ENCODE measurements around the gene COL11A2. TPM values are rescaled to one million over a fixed set of nuclear protein-coding genes. Genes with fewer than 3 reads are reported as not detected.

The COL11A2 gene
- total RNA-seq, 1 donor from 2014 or later, result 0.11 TPM

DNA sequence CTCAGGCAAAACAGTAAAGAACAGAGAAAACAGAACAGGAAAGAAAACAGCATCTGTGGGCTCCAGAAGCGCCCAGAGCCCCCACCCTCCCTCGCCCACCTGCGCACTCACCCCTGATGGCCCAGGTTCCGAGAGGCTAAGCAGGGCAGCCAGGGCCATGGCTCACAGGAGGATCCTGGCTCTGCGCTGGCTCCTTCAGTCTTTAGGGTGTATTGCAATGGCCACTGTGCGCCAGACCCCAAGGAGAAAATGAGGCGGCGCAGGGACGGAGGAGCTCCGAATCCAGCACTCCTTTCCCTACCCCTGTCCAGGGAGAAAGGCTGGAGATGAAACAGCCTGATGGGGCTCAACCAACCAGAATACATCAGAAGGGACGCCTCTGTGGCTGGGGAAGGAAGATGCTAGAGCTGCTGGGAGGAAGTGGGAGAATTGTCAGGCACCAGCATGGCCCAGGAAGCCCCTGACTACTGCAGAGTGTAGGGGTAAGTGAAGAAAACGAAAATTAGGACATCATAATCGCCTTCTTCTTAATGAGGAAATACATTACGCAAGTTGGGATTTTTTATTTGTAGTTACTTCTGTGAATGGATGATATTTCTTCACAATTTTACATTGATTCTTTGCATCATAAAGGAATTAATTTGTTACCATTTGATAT is 49.0 kb downstream of the COL11A2 start:
- no peak for DNase-seq (ENCODE audit: low spot score in 2 of 2)
- intact Hi-C loops (cut with DNase I), result no loop called here

DNA sequence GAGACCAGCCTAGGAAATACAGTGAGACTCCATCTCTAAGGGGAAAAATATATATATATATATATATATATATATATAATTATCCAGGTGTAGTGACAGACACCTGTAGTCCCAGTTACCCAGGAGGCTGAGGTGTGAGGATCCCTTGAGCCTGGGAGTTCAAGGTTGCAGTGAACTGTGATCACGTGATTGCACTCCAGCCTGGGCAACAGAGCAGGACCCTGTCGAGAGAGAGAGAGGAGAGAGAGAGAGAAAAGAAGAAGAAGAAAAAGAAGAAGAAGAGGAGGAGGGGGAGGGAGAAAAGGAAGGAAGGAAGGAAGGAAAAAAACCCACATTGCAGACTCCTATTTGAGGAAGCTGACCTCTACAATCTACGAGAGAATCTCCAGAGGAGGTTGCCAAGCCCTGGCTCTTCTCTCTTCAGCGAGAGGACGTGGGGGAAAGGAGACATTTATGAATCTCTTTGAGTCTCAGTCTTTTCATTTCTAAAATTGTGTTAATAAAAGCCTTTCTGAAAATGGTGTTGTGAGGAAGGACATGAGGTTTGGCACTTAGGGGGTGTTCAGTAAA is 49.7 kb downstream of the COL11A2 start:
- H3K4me1 ChIP-seq, result no peaks in the 10 kb centered on the region
- H3K27me3 ChIP-seq, result no peaks in the 10 kb centered on the region
- H3K4me3 ChIP-seq, result no peak overlapping the region
- no peak for TF ChIP-seq CTCF (IDR thresholded peaks at IDR 0.05)
- no peaks in the 10 kb centered on the region for H3K36me3 ChIP-seq
- intact Hi-C loops (cut with DNase I), result no loop called here
- H3K27ac ChIP-seq, result no peak overlapping the region
- H3K9me3 ChIP-seq, result no peaks in the 10 kb centered on the region
- DNase-seq (ENCODE audit: low spot score in 2 of 2), result no peak

More for the DNA sequence above, 49.0 kb downstream of the COL11A2 start:
- Histone ChIP-seq H3K27ac (no peak overlapping the region), H3K4me1 (no peaks in the 10 kb centered on the region), H3K9me3 (no peaks in the 10 kb centered on the region), H3K4me3 (no peak overlapping the region), H3K27me3 (no peaks in the 10 kb centered on the region), H3K36me3 (no peaks in the 10 kb centered on the region)
- no peak for TF ChIP-seq CTCF (IDR thresholded peaks at IDR 0.05)

DNA sequence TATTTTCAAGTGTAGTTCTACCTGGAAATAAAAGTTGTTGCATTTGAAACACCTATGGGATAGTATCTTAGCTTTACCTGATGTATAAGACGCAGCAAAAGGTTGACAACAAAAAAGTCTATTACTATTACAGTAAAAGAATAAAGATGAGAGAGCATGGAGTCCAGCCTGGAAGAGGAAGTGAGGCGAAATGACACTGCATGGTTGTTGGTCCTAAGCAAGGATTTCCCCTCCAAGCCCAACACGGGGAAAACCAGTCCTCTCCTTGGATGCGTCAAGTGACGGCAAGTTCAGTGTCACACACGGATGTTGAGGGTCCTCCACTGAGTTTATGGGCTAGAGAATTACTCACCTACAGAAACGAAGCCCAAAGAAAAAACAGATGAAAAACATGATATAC is 51.7 kb downstream of the COL11A2 start:
- H3K27ac ChIP-seq, result no peak overlapping the region
- H3K4me3 ChIP-seq, result no peak overlapping the region
- H3K9me3 ChIP-seq, result no peaks in the 10 kb centered on the region
- no peaks in the 10 kb centered on the region for H3K36me3 ChIP-seq
- H3K27me3 ChIP-seq, result no peaks in the 10 kb centered on the region
- no peak for TF ChIP-seq CTCF (IDR thresholded peaks at IDR 0.05)
- no peaks in the 10 kb centered on the region for H3K4me1 ChIP-seq
- intact Hi-C loops (cut with DNase I), result no loop called here
- DNase-seq (ENCODE audit: low spot score in 2 of 2), result no peak

DNA sequence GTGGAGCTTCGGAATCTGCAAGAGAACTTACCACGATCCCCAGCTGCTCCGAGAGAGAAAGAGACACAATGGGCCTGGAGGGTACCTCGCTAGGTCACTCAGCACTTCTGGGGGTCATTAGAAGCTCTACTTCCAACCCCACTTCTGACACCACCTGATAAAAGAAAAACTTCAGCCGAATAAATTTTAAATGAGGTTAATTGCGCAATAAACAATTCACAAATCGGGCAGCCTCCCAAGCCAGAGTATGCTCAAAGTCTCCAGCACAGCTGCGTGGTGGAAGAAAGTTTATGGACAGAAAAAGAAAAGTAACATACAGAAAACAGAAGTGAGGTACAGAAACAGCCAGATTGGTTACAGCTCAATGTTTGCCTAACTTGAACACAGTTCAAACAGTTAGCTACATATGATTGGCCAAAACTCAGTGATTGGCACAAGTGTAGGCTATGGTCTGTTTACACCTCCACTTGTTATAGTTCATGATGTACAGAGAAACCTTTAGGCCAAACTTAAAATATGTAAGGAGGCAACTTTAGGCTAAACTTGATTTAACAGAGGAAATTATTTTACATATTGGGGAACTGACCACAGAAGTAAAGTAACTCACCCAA is 52.6 kb downstream of the COL11A2 start:
- intact Hi-C loops (cut with DNase I), result no loop called here
- Histone ChIP-seq H3K9me3 (no peaks in the 10 kb centered on the region), H3K36me3 (no peaks in the 10 kb centered on the region), H3K27me3 (no peaks in the 10 kb centered on the region), H3K27ac (no peak overlapping the region), H3K4me3 (no peak overlapping the region), H3K4me1 (no peaks in the 10 kb centered on the region)
- no peak for TF ChIP-seq CTCF (IDR thresholded peaks at IDR 0.05)
- no peak for DNase-seq (ENCODE audit: low spot score in 2 of 2)

DNA sequence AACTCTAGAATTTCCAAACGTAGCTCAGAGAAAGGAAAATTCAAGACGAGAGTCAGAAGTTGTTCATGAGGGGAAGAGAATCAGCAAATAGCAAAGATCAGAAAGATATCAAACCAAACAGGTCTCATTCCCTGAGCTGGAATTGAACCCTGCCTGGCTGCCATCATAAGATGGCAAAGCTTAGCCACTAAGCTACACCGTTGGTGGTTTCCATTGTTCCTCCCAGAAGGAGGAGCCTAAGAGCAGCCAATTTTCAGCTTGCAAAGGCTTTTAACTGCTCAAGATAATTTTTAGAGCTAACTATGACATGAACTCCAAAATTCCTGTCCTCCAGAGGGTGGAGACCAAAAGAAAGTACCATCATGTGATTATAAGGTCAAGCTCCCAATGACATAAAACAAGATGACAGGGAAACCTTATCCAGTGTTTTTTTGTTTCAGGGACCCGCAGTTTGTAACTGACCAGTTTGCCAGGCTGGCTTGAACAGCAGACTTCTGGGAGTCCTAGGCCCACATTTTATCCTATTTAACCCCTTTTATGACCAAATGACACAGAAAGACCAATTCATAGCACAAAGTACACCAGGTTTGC is 55.9 kb downstream of the COL11A2 start:
- intact Hi-C loops (cut with DNase I), result no loop called here
- no peaks in the 10 kb centered on the region for H3K9me3 ChIP-seq
- H3K4me1 ChIP-seq, result no peaks in the 10 kb centered on the region

More for the DNA sequence above, 55.9 kb downstream of the COL11A2 start:
- Histone ChIP-seq H3K27me3 (no peaks in the 10 kb centered on the region), H3K4me3 (no peak overlapping the region), H3K36me3 (no peaks in the 10 kb centered on the region), H3K27ac (no peak overlapping the region)
- DNase-seq (ENCODE audit: low spot score in 2 of 2), result no peak
- no peak for TF ChIP-seq CTCF (IDR thresholded peaks at IDR 0.05)

Data from ascending aorta (tissue), 2 donors.